Measurements from ENCODE around the gene KLC3.

The KLC3 gene

GRCh38 chr19:45294291-45295029, 46.1 kb upstream of the KLC3 start:
- H3K79me2 ChIP-seq (ENCODE audit: insufficient read depth, low read length): no peaks in the 10 kb centered on the region
- H3K9me2 ChIP-seq (ENCODE audit: low read depth, low read length): no peaks in the 10 kb centered on the region
- H3K4me1 ChIP-seq (ENCODE audit: insufficient read depth, low read length, severe bottlenecking): no peaks in the 10 kb centered on the region
- H3K9ac ChIP-seq (ENCODE audit: low read length): no peak overlapping the region
- no peaks in the 10 kb centered on the region for H3K9me3 ChIP-seq (ENCODE audit: low read length)
- no peak overlapping the region for H3K4me2 ChIP-seq (ENCODE audit: low read length)
- peaks cover 4% of the 10 kb centered on the region; the same call in 1 of the 2 replicates for H3K36me3 ChIP-seq (ENCODE audit: insufficient read depth, low read length)
- no peak overlapping the region for H2AFZ ChIP-seq (ENCODE audit: low read length)
- no peak overlapping the region for H3K27ac ChIP-seq (ENCODE audit: low read depth, low read length, poor library complexity, severe bottlenecking)
- no peaks in the 10 kb centered on the region for H3F3A ChIP-seq (ENCODE audit: insufficient read depth, low read length)
- H4K20me1 ChIP-seq (ENCODE audit: insufficient read depth, low read length): no peaks in the 10 kb centered on the region
- TF ChIP-seq EZH2 (IDR thresholded peaks at IDR 0.05; ENCODE audit: borderline replicate concordance, low read length) (no peak), CTCF (IDR thresholded peaks at IDR 0.05; ENCODE audit: low read length) (no peak)
- no peaks in the 10 kb centered on the region for H3K27me3 ChIP-seq (ENCODE audit: insufficient read depth, low read length)
- no peak overlapping the region for H3K4me3 ChIP-seq (ENCODE audit: low read depth, low read length, poor library complexity, severe bottlenecking)

- no peaks in the 10 kb centered on the region for H4K20me1 ChIP-seq (ENCODE audit: insufficient read depth, low read length)
- TF ChIP-seq EZH2 (IDR thresholded peaks at IDR 0.05; ENCODE audit: borderline replicate concordance, low read length) (no peak), CTCF (IDR thresholded peaks at IDR 0.05; ENCODE audit: low read length) (no peak)
- H3K27me3 ChIP-seq (ENCODE audit: insufficient read depth, low read length): no peaks in the 10 kb centered on the region
- H3K9me2 ChIP-seq (ENCODE audit: low read depth, low read length): no peaks in the 10 kb centered on the region
- H3K27ac ChIP-seq (ENCODE audit: low read depth, low read length, poor library complexity, severe bottlenecking): no peak overlapping the region
- H3K4me3 ChIP-seq (ENCODE audit: low read depth, low read length, poor library complexity, severe bottlenecking): no peak overlapping the region
- H3K9me3 ChIP-seq (ENCODE audit: low read length): no peaks in the 10 kb centered on the region
- H3F3A ChIP-seq (ENCODE audit: insufficient read depth, low read length): no peaks in the 10 kb centered on the region
- H2AFZ ChIP-seq (ENCODE audit: low read length): no peak overlapping the region
- no peaks in the 10 kb centered on the region for H3K4me1 ChIP-seq (ENCODE audit: insufficient read depth, low read length, severe bottlenecking)
- H3K79me2 ChIP-seq (ENCODE audit: insufficient read depth, low read length): no peaks in the 10 kb centered on the region
- H3K9ac ChIP-seq (ENCODE audit: low read length): no peak overlapping the region
- H3K4me2 ChIP-seq (ENCODE audit: low read length): no peak overlapping the region
- H3K36me3 ChIP-seq (ENCODE audit: insufficient read depth, low read length): peaks cover 9% of the 10 kb centered on the region
Measured at GRCh38 chr19:45295873-45296272, 44.7 kb upstream of the KLC3 start.

GRCh38 chr19:45296355-45296754, 44.2 kb upstream of the KLC3 start:
- Histone ChIP-seq H3K36me3 (ENCODE audit: insufficient read depth, low read length) (peaks cover 9% of the 10 kb centered on the region), H4K20me1 (ENCODE audit: insufficient read depth, low read length) (no peaks in the 10 kb centered on the region), H2AFZ (ENCODE audit: low read length) (no peak overlapping the region), H3K27me3 (ENCODE audit: insufficient read depth, low read length) (no peaks in the 10 kb centered on the region), H3K79me2 (ENCODE audit: insufficient read depth, low read length) (no peaks in the 10 kb centered on the region), H3K4me2 (ENCODE audit: low read length) (no peak overlapping the region), H3K9me3 (ENCODE audit: low read length) (no peaks in the 10 kb centered on the region), H3K9me2 (ENCODE audit: low read depth, low read length) (no peaks in the 10 kb centered on the region), H3K4me1 (ENCODE audit: insufficient read depth, low read length, severe bottlenecking) (no peaks in the 10 kb centered on the region), H3F3A (ENCODE audit: insufficient read depth, low read length) (no peaks in the 10 kb centered on the region), H3K4me3 (ENCODE audit: low read depth, low read length, poor library complexity, severe bottlenecking) (no peak overlapping the region), H3K27ac (ENCODE audit: low read depth, low read length, poor library complexity, severe bottlenecking) (no peak overlapping the region), H3K9ac (ENCODE audit: low read length) (no peak overlapping the region)
- no peak for TF ChIP-seq EZH2 (IDR thresholded peaks at IDR 0.05; ENCODE audit: borderline replicate concordance, low read length)
- TF ChIP-seq CTCF (IDR thresholded peaks at IDR 0.05; ENCODE audit: low read length): no peak

Measured in OCI-LY1 (cell line).